Right cardiac atrium (tissue), 5 donors: ENCODE data around the gene CCDC158. TPM values are rescaled to one million over a fixed set of nuclear protein-coding genes. Genes with fewer than 3 reads are reported as not detected.

Source experiments
- ATAC-seq, 2 donors: fragments of 200-7000 bp; cut with Tn5 transposase; one replicate each; pipeline versions ENCODE4 v1.8.0 to v1.9.1; 2020; ENCODE audit warnings: moderate library complexity in 2 of 2, mild to moderate bottlenecking in 1 of 2
- DNase-seq, 3 donors: peaks; one replicate each; pipeline ENCODE4 v3.0.0-alpha.2; 2020
- H3K27ac ChIP-seq: one replicate; pipeline ENCODE4 v1.5.1; 2013; ENCODE audit warnings: mild to moderate bottlenecking, low read length, control low read depth, moderate library complexity
- H3K27me3 ChIP-seq: one replicate; pipeline ENCODE4 v1.6.1; 2013; ENCODE audit not compliant: control insufficient read depth, insufficient read depth
- H3K4me1 ChIP-seq: one replicate; pipeline ENCODE4 v1.6.1; 2013; ENCODE audit warnings: low read length; ENCODE audit not compliant: control insufficient read depth, insufficient read depth
- H3K4me3 ChIP-seq: one replicate; pipeline ENCODE4 v1.5.1; 2013; ENCODE audit warnings: low read length, control low read depth
- H3K9me3 ChIP-seq: one replicate; pipeline ENCODE4 v1.6.1; 2013; ENCODE audit warnings: low read length; ENCODE audit not compliant: control insufficient read depth
- WGBS: extraction: QIAGEN DNeasy Blood & Tissue Kit; methylation state at CpG from one replicate; pipeline ENCODE4 v1.1.7; 2013; 5-methylcytosine and 5-hydroxymethylcytosine counted together
- intact Hi-C, 4 donors: fragments of 100-400 bp; cut with DNase I; formaldehyde crosslinking; loops; one replicate each; pipeline versions ENCODE4 v1.11.0 to v1.14.0; 2022 to 2023
- polyA plus RNA-seq: library from polyadenylated mRNA; stranded (reverse); fragments of 200-250 nt; gene quantifications from one replicate; pipeline ENCODE4 v1.2.3, GENCODE V29; 2013
- total RNA-seq, 4 donors: library from RNA; stranded (reverse); fragmentation: NEBNext Ultra II Directional; extraction: Animal tissue kit (Norgen Biotek cat#: 25700); gene quantifications; one replicate each; pipeline ENCODE4 v1.2.1, GENCODE V29; 2021
- donor health status: healthy with polysubstance abuse.
- donor health status: DM: no; HTN: yes; CAD: no.
- donor health status: DM: no; HTN: no; CAD: no.
- donor health status: DM: no; HTN: yes; CAD: no; lungs with severe emphysema.
- donor health status: DM: yes; HTN: yes; CAD: no.

The CCDC158 gene
- total and polyA plus RNA-seq, 5 donors: 0.07 to 2.0 (median 1.2) TPM

- no peak overlapping the region for H3K27ac ChIP-seq
- intact Hi-C loops: no loop called here
- DNase-seq (no peak), ATAC-seq (no peak)
- H3K4me3 ChIP-seq: no peak overlapping the region
- H3K4me1 ChIP-seq: no peaks in the 10 kb centered on the region
- WGBS: 82% methylated on average over 11 of the region's 11 CpGs
- no peaks in the 10 kb centered on the region for H3K27me3 ChIP-seq
- no peaks in the 10 kb centered on the region for H3K9me3 ChIP-seq
Measured at GRCh38 chr4:76270244-76271175, 150.4 kb downstream of the CCDC158 start.

- intact Hi-C loops: no loop called here
- Histone ChIP-seq H3K27me3 (no peaks in the 10 kb centered on the region), H3K27ac (no peak overlapping the region), H3K4me3 (no peak overlapping the region), H3K9me3 (no peaks in the 10 kb centered on the region), H3K4me1 (no peaks in the 10 kb centered on the region)
- no peak for DNase-seq
- ATAC-seq: no peak
- 95% methylated on average over 6 of the region's 6 CpGs for WGBS
Measured at GRCh38 chr4:76267811-76268210, 153.1 kb downstream of the CCDC158 start.

- 66% methylated on average over 3 of the region's 3 CpGs for WGBS
- Histone ChIP-seq H3K4me3 (no peak overlapping the region), H3K27ac (no peak overlapping the region), H3K9me3 (no peaks in the 10 kb centered on the region), H3K27me3 (no peaks in the 10 kb centered on the region), H3K4me1 (no peaks in the 10 kb centered on the region)
- ATAC-seq (peak; percentile 51 to 67), DNase-seq (no peak)
- intact Hi-C loops: no loop called here
Measured at GRCh38 chr4:76266627-76267026, 154.3 kb downstream of the CCDC158 start.

- Histone ChIP-seq H3K4me3 (no peak overlapping the region), H3K4me1 (no peaks in the 10 kb centered on the region), H3K9me3 (no peaks in the 10 kb centered on the region), H3K27ac (no peak overlapping the region), H3K27me3 (no peaks in the 10 kb centered on the region)
- intact Hi-C loops: no loop called here
- DNase-seq (no peak), ATAC-seq (no peak)
- WGBS: 81% methylated on average over 6 of the region's 6 CpGs
Measured at GRCh38 chr4:76265631-76266218, 155.2 kb downstream of the CCDC158 start.

Other genes starting within 250 kb of the CCDC158 start
- gene SCARB2, start 207.3 kb downstream of the CCDC158 start, total RNA-seq: 100 to 1,000 TPM; 102 to 139 (median 105) TPM
- gene SCARB2, start 207.3 kb downstream of the CCDC158 start, polyA plus RNA-seq: 78.2 TPM
- 1 to 10 TPM; 2.6 to 3.3 (median 2.9) TPM for gene FAM47E, start 169.4 kb downstream of the CCDC158 start, total RNA-seq
- 4.5 TPM for gene FAM47E, start 169.4 kb downstream of the CCDC158 start, polyA plus RNA-seq
- 10 to 100 TPM; 28.5 to 42.6 (median 31.3) TPM for gene STBD1, start 114.4 kb downstream of the CCDC158 start, total RNA-seq
- 33.8 TPM for gene STBD1, start 114.4 kb downstream of the CCDC158 start, polyA plus RNA-seq
- gene SHROOM3, start 14.1 kb upstream of the CCDC158 start, total RNA-seq: 10 to 100 TPM; 10.8 to 11.8 (median 11.1) TPM
- 4.6 TPM for gene SHROOM3, start 14.1 kb upstream of the CCDC158 start, polyA plus RNA-seq